ENCODE results near the gene SAMD9L.

Gene SAMD9L

DNA sequence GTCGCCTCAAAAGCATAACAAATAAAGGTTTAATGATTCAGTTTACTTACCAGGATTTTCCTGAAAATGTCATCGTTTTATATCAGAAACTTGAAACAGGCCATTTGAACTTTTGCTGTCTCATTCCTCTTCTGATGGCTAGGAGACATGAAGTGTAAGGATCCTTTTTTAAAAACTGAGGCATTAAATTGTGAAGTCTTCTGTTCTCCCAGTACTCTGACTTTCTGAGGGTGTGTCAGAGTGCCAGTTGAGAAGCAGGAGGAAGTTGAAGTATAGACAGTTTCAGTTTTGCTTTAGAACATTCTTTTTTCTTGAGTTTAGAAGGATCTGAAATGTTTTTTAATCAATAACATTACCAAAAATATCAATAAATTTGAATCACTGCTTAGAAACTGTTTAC lies at the start of gene SAMD9L:
Gene SAMD9L, minus strand, starts transcription at position 242 of the 400 bp plus-strand sequence. CDS start 12,414 bp downstream, outside the sequence.
- no peak for TF ChIP-seq ZFX (IDR thresholded peaks at IDR 0.05)
- TF ChIP-seq, protein P1, sequence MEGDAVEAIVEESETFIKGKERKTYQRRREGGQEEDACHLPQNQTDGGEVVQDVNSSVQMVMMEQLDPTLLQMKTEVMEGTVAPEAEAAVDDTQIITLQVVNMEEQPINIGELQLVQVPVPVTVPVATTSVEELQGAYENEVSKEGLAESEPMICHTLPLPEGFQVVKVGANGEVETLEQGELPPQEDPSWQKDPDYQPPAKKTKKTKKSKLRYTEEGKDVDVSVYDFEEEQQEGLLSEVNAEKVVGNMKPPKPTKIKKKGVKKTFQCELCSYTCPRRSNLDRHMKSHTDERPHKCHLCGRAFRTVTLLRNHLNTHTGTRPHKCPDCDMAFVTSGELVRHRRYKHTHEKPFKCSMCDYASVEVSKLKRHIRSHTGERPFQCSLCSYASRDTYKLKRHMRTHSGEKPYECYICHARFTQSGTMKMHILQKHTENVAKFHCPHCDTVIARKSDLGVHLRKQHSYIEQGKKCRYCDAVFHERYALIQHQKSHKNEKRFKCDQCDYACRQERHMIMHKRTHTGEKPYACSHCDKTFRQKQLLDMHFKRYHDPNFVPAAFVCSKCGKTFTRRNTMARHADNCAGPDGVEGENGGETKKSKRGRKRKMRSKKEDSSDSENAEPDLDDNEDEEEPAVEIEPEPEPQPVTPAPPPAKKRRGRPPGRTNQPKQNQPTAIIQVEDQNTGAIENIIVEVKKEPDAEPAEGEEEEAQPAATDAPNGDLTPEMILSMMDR (conservative IDR thresholded peaks at IDR 0.05) = no peak
- H3K27ac ChIP-seq = no peak within 1 kb of the TSS

DNA sequence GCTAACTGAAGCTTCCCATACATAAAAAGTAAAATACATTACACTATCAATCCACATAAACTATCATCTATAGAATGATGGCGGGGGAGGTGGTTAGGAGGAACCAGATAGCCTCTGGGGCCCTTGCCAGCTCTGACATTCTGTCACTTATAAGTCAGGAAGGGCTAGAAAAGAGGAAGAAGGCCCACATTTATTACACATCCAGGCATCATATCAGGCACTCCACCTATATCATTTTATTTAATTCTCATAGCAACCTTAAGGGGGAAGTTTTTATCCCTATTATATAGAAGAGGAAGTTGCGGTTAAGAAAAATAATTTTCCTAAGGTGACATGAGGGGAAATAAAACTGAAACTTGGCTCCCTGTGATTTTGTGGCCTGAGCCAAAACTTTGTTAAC lies 48.2 kb upstream of the SAMD9L start:
- no peak for TF ChIP-seq ZFX (IDR thresholded peaks at IDR 0.05)
- TF ChIP-seq, protein P1 (conservative IDR thresholded peaks at IDR 0.05) = no peak
- no peak overlapping the region for H3K27ac ChIP-seq

DNA sequence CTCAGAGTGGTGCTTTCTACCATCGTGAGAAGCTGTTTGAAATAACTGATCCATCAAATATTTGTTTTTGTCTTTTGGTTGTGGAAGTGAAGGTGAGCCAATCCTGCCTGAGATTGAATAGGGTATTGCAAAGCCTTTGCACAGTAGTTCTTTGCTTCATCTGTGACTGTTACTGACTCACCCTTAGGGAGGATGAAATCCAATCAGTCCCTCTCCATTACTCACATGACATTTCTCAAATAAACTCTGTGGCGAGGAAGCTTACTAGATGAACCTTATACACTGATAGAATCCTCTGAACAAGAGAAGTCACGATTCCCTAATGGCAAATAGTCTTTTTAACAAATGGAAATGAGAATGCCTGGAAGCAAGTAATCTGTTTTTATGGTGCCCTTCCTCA lies 46.2 kb upstream of the SAMD9L start:
- no peak overlapping the region for H3K27ac ChIP-seq
- TF ChIP-seq, protein P1 (conservative IDR thresholded peaks at IDR 0.05) = no peak
- TF ChIP-seq ZFX (IDR thresholded peaks at IDR 0.05) = no peak

DNA sequence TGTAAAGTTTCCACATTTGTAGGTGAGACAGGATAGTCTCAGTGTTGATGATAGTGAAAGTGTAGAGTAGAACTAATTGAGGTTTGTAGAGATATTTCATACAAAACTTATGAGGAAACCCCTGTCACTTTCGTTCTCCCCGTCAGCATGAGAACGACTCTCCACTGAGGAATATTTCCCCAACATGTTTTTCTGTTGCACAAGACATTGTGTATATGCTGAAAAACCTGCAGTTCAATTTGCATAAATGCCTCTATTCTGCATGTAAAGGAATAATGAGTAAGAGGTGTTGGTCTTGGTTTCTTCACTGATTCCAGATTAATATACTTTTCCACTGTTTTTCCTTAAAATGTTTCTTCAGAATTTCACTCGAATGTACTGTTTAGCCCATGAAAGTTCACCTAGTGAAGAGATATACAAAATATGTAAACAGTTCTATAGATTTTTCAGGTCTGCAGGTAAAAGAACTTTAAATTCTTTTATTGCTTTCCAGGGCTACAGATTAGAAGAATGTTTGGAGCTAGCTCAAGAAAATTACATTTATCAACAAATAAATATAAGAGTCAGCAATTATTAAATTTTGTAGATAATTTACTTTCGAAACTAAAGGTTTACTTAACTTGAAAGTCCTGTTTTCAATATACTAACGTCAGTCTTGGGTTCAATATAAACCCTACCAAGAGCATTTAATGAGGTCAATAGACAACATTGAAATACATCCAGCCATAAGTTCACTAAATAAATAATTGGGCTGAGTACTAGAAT lies 40.9 kb upstream of the SAMD9L start:
- TF ChIP-seq, protein P1 (conservative IDR thresholded peaks at IDR 0.05) = no peak
- no peak for TF ChIP-seq ZFX (IDR thresholded peaks at IDR 0.05)
- H3K27ac ChIP-seq = no peak overlapping the region

DNA sequence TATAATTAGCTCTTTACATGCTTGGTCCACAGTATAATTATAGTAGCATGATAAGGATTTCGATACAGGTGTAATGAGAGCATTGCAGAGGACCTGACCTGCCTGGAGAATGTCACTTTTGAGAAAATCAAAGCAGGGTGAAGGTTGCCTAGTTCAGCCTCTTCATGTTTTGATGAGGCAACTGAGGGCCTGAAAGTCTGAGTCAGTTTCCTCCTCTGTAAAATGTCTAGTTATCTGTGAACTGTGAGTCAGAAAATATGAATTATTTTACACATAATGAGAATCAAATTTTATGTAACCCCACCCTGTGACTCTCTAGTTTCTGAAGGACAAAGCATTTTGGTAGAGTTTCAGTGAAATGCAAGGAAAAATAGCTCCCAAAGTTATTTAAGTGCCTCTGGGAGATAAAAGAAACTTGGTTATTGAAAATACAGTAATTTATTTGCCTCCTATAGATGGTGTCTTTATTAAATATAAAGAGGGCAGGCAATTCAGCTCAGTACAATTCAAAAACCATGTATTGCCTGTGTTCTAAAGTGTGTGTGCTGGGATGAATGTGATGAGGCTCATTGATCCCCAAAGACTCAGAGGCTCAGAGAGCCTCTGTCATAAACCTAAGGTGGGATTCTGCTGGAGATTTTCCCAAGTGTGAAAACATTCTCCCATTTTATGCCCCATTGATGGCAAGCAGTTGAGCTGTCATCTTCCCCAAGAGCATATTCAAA lies 37.3 kb upstream of the SAMD9L start:
- no peak for TF ChIP-seq ZFX (IDR thresholded peaks at IDR 0.05)
- TF ChIP-seq, protein P1 (conservative IDR thresholded peaks at IDR 0.05) = no peak
- H3K27ac ChIP-seq = no peak overlapping the region

DNA sequence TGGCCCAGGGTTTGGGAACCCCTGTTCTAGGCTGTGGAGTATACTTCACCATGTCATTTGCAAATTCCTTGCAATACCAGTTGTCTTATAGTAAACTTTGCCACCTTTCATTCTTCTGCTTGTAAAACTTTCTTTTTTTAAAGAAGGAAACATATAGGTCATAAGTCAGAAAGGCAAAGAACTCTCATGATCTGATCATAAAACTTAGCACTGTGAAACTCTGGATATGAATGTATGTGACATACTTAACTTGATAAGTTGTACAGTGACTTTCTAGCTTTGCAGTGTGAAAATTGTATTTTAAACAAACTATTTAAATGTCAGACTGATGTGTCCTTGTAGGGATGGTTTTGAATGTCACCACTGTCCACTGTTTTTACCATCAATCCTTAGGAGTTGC lies 31.0 kb upstream of the SAMD9L start:
- no peak for TF ChIP-seq ZFX (IDR thresholded peaks at IDR 0.05)
- TF ChIP-seq, protein P1 (conservative IDR thresholded peaks at IDR 0.05) = no peak
- no peak overlapping the region for H3K27ac ChIP-seq

DNA sequence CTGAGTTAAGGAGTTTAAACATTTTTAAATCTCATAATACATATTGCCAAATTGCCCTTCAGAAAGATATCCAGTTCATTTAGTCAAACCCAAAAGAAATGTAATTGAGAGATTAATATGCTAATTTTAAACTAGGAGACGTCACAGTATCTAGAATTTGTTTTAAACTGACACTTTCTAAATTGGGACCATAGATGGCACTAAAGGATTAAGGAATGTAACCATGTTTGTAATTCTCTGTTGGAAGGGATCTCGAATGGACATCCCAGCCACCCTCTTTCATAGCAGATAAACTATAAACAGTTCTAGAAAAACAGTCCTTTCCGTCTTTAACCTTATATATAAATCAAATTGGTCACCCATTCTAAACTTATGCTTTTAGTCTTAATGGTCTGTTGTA lies 30.0 kb upstream of the SAMD9L start:
- no peak for TF ChIP-seq ZFX (IDR thresholded peaks at IDR 0.05)
- TF ChIP-seq, protein P1 (conservative IDR thresholded peaks at IDR 0.05) = peak; percentile 57
- H3K27ac ChIP-seq = no peak overlapping the region

Data from C4-2B (cell line).